Esophagus squamous epithelium (tissue), 5 donors: Measurements from ENCODE around the gene PDGFD. TPM values are rescaled to one million over a fixed set of nuclear protein-coding genes. Genes with fewer than 3 reads are reported as not detected.

ENCODE experiments used
- DNase-seq: peaks from one replicate; lab custom pipeline; 2025; lab: John Stamatoyannopoulos, UW
- H3K27ac ChIP-seq, 4 donors: fragments of 200-600 bp; sonication (generic); one replicate each; pipeline ENCODE4 v1.5.1; 2016 to 2019; ENCODE audit warnings: mild to moderate bottlenecking in 1 of 4
- H3K27me3 ChIP-seq, 4 donors: fragments of 200-600 bp; sonication (generic); 1 replicate in 3 of 4; 2 replicates in 1 of 4; pipeline versions ENCODE4 v1.5.1 to v1.6.0; 2017 to 2021; ENCODE audit warnings: antibody characterized with exemption in 1 of 4
- H3K36me3 ChIP-seq, 3 donors: fragments of 200-600 bp; sonication (generic); one replicate each; pipeline ENCODE4 v1.5.1; 2016 to 2019
- H3K4me1 ChIP-seq, 3 donors: fragments of 200-600 bp; sonication (generic); one replicate each; pipeline ENCODE4 v1.5.1; 2017 to 2019
- H3K4me3 ChIP-seq, 4 donors: fragments of 200-600 bp; sonication (generic); 1 replicate in 3 of 4; 2 replicates in 1 of 4; pipeline ENCODE4 v1.5.1; 2016 to 2019; ENCODE audit warnings: mild to moderate bottlenecking in 2 of 4, moderate library complexity in 1 of 4
- H3K9me3 ChIP-seq, 3 donors: fragments of 200-600 bp; sonication (generic); one replicate each; pipeline ENCODE4 v1.5.1; 2016 to 2019
- CTCF ChIP-seq, 6 experiments: fragments of 450-650 bp in 4 of 6; fragments of 200-600 bp in 2 of 6; sonication (generic) in 2 of 6; IDR thresholded peaks; one replicate each; pipeline ENCODE4 v1.5.1; 2016 to 2019; ENCODE audit warnings: antibody characterized with exemption in 6 of 6, mild to moderate bottlenecking in 4 of 6, moderate library complexity in 4 of 6
- POLR2A ChIP-seq, 4 donors: fragments of 450-650 bp; IDR thresholded peaks; one replicate each; pipeline ENCODE4 v1.6.1; 2017; ENCODE audit warnings: antibody characterized with exemption in 4 of 4, mild to moderate bottlenecking in 4 of 4, moderate library complexity in 3 of 4
- WGBS, 2 donors: methylation state at CpG; one replicate each; pipeline ENCODE4 v1.1.5; 2018; 5-methylcytosine and 5-hydroxymethylcytosine counted together
- intact Hi-C: fragments of 100-400 bp; cut with DNase I; formaldehyde crosslinking; loops from one replicate; pipeline ENCODE4 v1.15.0; 2022
- total RNA-seq, 4 donors: library from RNA; depleted of rRNA; stranded (reverse); fragments of >200 nt; gene quantifications; one replicate each; pipeline ENCODE4 v1.1.0, GENCODE V29; 2016
- donor health status: DM: yes; HTN: yes; CAD: no.

The PDGFD gene
- total RNA-seq, 4 donors from 2014 or later: 0.27 to 1.9 (median 1.1) TPM

- Histone ChIP-seq H3K27ac (no peak overlapping the region), H3K9me3 (no peaks in the 10 kb centered on the region), H3K27me3 (no peaks in the 10 kb centered on the region), H3K36me3 (no peaks in the 10 kb centered on the region), H3K4me3 (no peak overlapping the region), H3K4me1 (no peaks in the 10 kb centered on the region)
- no peak for DNase-seq
- 72% methylated on average over 3 of the region's 3 CpGs for WGBS, 2 donors
- intact Hi-C loops: no loop called here
- TF ChIP-seq POLR2A (IDR thresholded peaks at IDR 0.05) (no peak), CTCF (IDR thresholded peaks at IDR 0.05) (no peak)
Measured at GRCh38 chr11:104060004-104060794, 103.7 kb downstream of the PDGFD start.

- Histone ChIP-seq H3K9me3 (no peaks in the 10 kb centered on the region), H3K4me1 (no peaks in the 10 kb centered on the region), H3K36me3 (no peaks in the 10 kb centered on the region), H3K27me3 (no peaks in the 10 kb centered on the region), H3K4me3 (no peak overlapping the region), H3K27ac (no peak overlapping the region)
- 93 to 95% methylated on average over 4 of the region's 4 CpGs for WGBS, 2 donors
- TF ChIP-seq CTCF (IDR thresholded peaks at IDR 0.05): no peak
- TF ChIP-seq POLR2A (IDR thresholded peaks at IDR 0.05): no peak
- DNase-seq: no peak
- intact Hi-C loops: no loop called here
Measured at GRCh38 chr11:104058680-104059079, 105.3 kb downstream of the PDGFD start.

GRCh38 chr11:104057908-104058307 is 106.0 kb downstream of the PDGFD start:
- 82 to 92% methylated on average over 5 of the region's 5 CpGs for WGBS, 2 donors
- H3K4me1 ChIP-seq: no peaks in the 10 kb centered on the region
- H3K4me3 ChIP-seq: no peak overlapping the region
- intact Hi-C loops: no loop called here
- no peak overlapping the region for H3K27ac ChIP-seq
- no peaks in the 10 kb centered on the region for H3K27me3 ChIP-seq
- no peak for DNase-seq
- no peak for TF ChIP-seq CTCF (IDR thresholded peaks at IDR 0.05)
- no peak for TF ChIP-seq POLR2A (IDR thresholded peaks at IDR 0.05)
- H3K36me3 ChIP-seq: no peaks in the 10 kb centered on the region
- no peaks in the 10 kb centered on the region for H3K9me3 ChIP-seq

GRCh38 chr11:104055596-104055995 is 108.4 kb downstream of the PDGFD start:
- Histone ChIP-seq H3K27me3 (no peaks in the 10 kb centered on the region), H3K4me1 (no peaks in the 10 kb centered on the region), H3K4me3 (no peak overlapping the region), H3K9me3 (no peaks in the 10 kb centered on the region), H3K27ac (no peak overlapping the region), H3K36me3 (no peaks in the 10 kb centered on the region)
- intact Hi-C loops: no loop called here
- no peak for DNase-seq
- TF ChIP-seq POLR2A (IDR thresholded peaks at IDR 0.05) (no peak), CTCF (IDR thresholded peaks at IDR 0.05) (no peak)
- 70 to 79% methylated on average over 1 of the region's 1 CpG for WGBS, 2 donors

- Histone ChIP-seq H3K4me3 (no peak overlapping the region), H3K4me1 (no peaks in the 10 kb centered on the region), H3K36me3 (no peaks in the 10 kb centered on the region), H3K9me3 (no peaks in the 10 kb centered on the region), H3K27ac (no peak overlapping the region), H3K27me3 (no peaks in the 10 kb centered on the region)
- intact Hi-C loops: no loop called here
- DNase-seq: no peak
- TF ChIP-seq CTCF (IDR thresholded peaks at IDR 0.05) (no peak), POLR2A (IDR thresholded peaks at IDR 0.05) (no peak)
- WGBS, 2 donors: 52 to 66% methylated on average over 4 of the region's 4 CpGs
Measured at GRCh38 chr11:104054911-104055529, 108.9 kb downstream of the PDGFD start.
